GM21576 (cell line): ENCODE data around the gene ALS2.
A peak's percentile ranks its signal among the peaks of the same experiment; 100 is the strongest.

Source experiments
- ATAC-seq: cut with Tn5 transposase; IDR thresholded peaks from one replicate; pipeline ENCODE4 v1.9.1; 2021; ENCODE audit warnings: mild to moderate bottlenecking, moderate library complexity; ENCODE audit not compliant: unreplicated experiment

Gene ALS2

DNA sequence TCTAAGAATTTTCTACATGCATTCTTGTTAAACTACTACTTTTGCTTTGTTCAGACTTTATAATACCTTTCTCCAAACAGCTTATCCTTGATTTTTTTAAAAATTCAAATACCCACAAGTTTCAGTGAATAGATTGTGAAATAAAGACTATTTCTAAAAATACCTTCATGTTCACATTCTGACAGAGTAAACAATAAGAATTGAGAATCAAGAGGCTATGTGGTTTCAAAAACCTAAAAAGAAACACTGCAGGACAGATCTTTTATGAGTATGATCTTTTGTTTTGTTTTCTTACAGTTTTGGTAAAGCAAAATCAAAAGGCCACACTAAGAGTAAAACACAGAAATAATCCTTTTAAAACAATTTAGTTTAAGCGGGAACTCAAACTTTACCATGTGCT, 21.2 kb downstream of the ALS2 start:
- ATAC-seq, result peak; percentile 58

GRCh38 chr2:201758873-201759272, 21.9 kb downstream of the ALS2 start:
- no peak for ATAC-seq

DNA sequence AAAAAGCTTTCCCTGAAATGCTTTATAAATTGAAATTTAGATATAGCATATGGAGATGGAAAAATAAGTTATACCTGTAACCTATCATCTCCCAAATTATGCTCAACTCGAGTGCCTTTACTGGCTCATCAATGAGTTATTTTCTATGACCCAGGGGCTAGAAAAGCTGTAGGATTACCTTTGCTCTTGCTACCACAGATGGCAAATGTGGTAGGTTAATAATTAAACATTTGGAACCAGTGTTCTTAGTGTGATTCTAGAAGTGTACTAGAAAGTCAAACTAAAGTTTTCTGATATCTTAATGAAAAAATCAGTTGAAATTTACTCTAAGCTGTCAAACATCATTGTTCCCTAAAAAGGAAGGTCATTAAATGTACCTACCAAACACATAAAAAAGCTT, 22.5 kb downstream of the ALS2 start:
- ATAC-seq, result no peak

DNA sequence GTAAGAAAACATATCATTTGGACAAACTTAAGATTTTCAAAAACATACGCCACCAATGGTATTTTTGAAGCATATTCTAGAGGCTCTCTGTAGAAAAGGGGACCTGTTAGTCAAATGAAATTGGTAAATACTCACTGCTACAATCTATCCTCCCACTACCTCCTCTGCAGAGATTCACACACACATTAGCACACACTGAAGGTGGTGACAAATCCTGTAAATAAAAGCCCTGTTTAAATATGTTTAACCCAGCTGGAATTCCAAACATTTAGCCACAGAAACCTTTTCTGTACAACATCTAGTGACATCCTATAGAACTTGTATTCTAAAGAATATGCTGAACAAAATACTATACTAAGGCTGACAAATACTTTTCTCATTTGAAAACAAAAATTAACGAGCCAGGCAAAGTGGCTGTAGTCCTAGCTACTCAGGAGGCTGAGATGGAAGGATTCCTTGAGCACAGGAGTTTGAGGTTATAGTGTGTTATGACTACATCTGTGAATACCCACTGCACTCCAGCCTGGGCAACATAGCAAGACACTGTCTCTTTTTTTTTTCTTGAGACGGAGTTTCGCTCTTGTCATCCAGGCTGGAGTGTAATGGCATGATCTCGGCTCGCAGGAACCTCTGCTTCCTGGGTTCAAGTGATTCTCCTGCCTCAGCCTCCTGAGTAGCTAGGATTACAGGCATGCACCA, 25.9 kb downstream of the ALS2 start:
- no peak for ATAC-seq

- no peak for ATAC-seq
Measured at GRCh38 chr2:201751566-201751965, 29.2 kb downstream of the ALS2 start.

DNA sequence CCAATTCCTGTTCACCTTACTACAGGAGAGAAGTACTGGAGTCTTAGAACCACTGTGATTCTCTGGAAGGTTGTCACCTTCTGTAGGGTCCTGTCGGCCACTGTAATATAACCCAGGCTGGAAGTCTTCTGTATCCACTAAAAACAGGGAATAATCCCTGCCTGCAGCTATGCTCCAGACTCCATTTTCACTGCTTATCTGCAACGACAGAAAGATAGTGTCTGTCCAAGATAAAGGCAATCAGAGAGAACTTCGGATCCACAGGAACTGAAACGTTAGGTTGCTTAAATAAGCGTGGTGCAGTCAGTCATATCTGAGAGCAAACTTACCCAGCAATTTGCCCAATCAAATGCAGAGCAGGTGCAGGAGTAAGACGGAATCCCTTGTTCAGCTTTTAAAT, 34.2 kb downstream of the ALS2 start:
- no peak for ATAC-seq

DNA sequence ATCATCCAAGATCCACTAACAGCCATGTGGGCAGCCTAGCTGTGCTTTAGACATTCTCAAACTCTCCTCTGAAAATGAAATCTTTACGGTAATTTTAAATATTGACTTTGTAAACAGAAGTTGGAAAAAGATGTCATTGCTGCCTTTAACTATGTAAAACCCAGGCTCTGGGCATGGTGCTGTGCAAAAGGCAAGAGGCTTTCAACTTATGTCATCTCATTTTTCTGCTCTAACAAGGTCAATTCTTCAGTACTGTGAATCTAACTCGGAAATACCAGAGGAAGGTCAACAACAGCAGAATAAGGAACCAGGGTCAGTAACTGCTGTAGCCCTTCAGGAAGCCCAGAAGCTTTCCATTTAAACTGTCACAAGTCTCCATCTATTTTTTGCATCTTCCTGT, 45.2 kb downstream of the ALS2 start:
- no peak for ATAC-seq

DNA sequence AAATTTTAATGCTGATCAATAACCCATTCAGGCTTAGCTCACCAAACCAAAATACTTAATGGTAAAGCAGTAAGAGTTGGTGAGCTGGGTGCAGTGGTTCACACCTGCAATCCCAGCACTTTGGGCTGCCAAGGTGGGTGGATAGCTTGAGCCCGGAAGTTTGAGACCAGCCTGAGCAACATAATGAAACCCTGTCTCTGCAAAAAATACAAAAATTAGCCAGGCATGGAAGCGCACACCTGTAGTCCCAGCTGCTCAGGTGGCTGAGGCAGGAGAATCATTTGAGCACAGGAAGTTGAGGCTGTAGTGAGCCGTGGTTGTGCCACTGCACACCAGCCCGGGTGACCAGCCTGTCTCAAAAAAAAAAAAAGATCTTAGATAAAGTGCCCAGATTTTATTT, 46.6 kb downstream of the ALS2 start:
- ATAC-seq, result no peak

GRCh38 chr2:201733544-201733943, 47.2 kb downstream of the ALS2 start:
- no peak for ATAC-seq

DNA sequence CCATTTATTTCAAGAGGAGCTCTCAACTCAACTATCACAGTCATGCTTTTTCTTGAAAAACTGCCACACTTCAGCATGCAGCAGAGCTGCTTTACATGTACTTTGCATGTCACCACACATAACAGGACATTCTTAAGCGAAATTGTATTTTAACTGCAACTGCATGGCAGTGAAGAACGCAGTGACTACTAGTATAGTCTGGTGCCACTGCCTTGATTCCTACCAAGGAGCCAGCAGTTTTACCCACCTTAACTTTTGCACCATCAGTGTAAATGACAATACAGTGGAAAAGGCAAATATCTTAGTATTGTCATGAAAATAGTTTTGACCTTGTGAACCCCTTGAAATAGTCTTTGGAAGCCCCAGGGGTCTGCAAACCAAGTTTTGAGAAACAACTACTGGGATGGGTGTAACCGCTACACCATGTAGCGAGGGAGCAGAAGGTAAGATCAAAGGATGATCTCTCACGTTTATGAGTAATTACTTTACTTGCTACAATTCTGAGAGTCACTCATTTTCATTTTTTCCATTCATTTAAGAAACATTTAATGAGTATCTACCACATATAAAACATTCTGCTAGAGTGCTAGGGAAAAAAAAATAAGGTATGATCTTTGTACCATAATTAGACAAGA, 50.0 kb downstream of the ALS2 start:
- no peak for ATAC-seq

- no peak for ATAC-seq
Measured at GRCh38 chr2:201715459-201715858, 65.3 kb downstream of the ALS2 start.

GRCh38 chr2:201712726-201713125, 68.0 kb downstream of the ALS2 start:
- no peak for ATAC-seq

DNA sequence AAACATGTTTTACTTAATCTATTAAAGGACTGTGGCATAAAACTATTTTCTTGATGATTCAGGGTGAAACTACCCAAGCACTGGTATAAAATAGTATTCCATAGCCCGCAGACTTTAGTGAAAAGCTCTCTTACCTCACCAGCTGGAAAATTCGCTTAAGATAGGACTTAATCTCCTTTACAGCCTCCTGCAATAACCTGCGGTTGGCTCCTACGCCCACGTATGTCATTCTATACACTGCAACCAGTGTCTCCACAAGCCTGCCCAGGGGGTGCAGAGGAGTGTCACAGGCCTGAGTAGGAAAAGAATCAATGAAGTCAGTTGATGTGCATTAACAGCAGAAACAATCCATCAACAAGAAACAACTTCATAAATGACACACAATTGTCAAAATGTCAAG, 71.0 kb downstream of the ALS2 start:
- no peak for ATAC-seq

DNA sequence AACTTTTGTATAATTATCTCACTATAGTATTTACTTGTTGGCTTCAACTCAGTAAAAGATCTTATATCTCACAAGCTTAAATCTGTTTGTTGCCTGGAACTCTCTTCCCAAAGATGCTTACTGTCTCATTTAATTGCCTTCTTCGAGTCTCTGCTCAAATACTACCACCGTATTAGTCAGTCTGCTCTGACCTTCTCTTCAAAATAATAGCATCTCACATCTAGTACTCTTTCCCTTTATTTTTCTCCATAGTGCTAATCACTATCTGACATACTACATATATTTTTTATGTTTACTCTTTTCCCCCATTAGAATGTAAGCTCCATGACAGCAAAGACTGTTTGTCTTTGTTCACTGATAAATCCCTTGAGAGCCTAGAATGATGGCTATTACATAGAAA, 71.7 kb downstream of the ALS2 start:
- ATAC-seq, result no peak

GRCh38 chr2:201707753-201708152, 73.0 kb downstream of the ALS2 start:
- no peak for ATAC-seq

GRCh38 chr2:201707142-201707541, 73.6 kb downstream of the ALS2 start:
- ATAC-seq, result no peak

- ATAC-seq, result no peak
Measured at GRCh38 chr2:201704536-201704935, 76.2 kb downstream of the ALS2 start.

DNA sequence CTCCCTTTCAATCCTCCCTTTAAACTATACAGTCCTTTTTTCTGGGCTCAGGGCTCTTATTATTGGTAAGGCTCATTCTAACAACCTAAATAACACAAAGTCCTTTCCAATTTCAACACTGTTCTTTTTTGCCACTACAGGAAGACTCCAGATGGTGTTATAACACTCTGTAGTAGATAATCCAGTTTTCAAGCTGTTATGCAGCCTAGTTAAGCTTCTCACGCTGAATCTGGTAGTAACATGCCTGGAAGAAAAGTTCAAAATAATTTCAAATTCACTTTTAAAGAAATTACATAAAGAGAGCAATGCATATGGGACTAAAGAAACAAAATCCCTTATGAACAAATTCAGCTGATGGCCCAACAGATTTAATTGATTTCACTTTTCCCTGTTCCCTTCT, 79.1 kb downstream of the ALS2 start:
- ATAC-seq, result no peak

DNA sequence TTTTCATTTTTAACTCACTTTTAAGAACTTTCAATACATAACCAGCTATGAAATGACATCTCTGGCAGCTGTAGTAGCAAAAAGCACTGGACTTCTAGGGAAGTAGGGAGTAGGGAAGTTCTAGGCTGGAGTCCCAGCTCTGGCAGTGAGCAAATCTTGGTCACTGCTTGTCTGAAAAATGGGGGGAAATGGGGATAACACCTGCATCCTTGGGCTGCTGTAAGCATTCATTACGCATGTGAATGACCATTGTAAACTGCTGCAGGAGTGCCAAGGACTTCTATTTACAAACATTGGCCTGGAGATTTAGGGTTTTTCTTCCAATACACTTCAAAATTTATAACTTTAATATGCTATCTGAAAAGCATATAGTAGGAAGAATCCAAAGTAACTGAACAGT, 81.3 kb downstream of the ALS2 start:
- no peak for ATAC-seq

GRCh38 chr2:201698588-201699226, 82.0 kb downstream of the ALS2 start, which contains the start of gene MPP4:
MPP4 (minus strand) TSS chr2:201698644; CDS start chr2:201693954, 4,690 bp downstream.
- no peak for ATAC-seq

DNA sequence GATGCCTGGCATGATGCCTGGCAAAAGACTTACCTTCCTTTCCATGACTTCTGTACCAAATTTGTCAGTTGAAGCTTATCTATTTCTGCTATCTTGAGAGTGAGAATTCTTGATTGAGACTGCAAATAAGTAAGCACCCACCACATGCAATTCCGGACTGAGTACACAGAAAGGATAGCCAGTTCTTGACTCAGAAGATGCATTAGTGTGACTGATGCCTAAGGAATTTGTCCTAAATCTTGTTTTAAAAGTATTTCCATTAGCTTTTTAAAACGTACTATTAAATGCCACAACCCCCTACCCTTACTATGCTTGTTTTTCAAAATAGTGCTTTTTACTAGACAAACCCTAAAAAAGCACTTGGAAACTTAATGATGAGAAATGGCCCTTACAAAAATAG, 82.8 kb downstream of the ALS2 start:
- no peak for ATAC-seq

DNA sequence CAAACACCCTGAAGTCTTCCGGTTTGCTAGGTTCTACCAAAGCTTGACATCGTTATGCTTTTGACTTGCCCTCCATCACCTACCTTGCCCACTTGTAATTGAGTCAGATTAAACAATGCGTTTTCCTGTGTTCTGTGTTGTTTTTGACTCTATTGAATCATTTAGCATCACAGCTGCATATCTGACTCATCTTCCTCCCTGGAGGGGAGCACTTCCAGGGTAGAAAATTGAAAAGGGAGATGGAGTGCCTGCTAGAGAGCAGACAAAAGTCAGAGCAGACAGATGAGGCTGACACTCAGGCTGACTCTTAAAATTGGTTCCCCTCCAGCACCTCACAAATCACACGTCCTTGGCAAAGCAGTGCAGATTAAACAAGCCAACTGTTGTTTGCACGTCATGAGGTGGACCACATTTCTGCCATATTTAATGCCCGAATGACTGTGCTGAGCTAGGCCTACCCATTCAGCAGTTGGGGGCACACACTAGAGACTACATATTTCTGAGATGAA, 84.5 kb downstream of the ALS2 start:
- no peak for ATAC-seq
